NB4 (cell line): ENCODE results near the gene TPBG.

Experiments
- CTCF ChIP-seq: IDR thresholded peaks from one replicate; pipeline ENCODE4 v1.5.1; 2012; ENCODE audit warnings: low read depth, low read length
- POLR2A ChIP-seq: IDR thresholded peaks from 2 replicates; pipeline ENCODE4 v1.6.1; 2011; ENCODE audit warnings: mild to moderate bottlenecking; ENCODE audit not compliant: insufficient read length; ENCODE audit errors: extremely low read depth

GRCh38 chr6:82360552-82360951 is 3.1 kb upstream of the TPBG start:
- TF ChIP-seq POLR2A: no peak
- TF ChIP-seq CTCF: no peak
